AG04449 (cell line): ENCODE results near the gene ZBTB16.

Source experiments
- CTCF ChIA-PET: fragments of 350-600 bp; formaldehyde crosslinking; extraction: SDS; loops from one replicate; lab custom pipeline; 2021; ENCODE audit warnings: antibody characterized with exemption; lab: Yijun Ruan, JAX
- POLR2A ChIA-PET: fragments of 400-600, 350-600 bp; formaldehyde crosslinking; extraction: SDS; loops from one replicate; lab custom pipeline; 2020; ENCODE audit warnings: antibody characterized with exemption, inconsistent platforms; lab: Yijun Ruan, JAX
- DNase-seq: peaks from one replicate; pipeline ENCODE4 v3.0.0-alpha.2; 2010; ENCODE audit warnings: low read depth, low spot score
- H3K4me3 ChIP-seq: 2 replicates; pipeline ENCODE4 v1.5.1; 2011; ENCODE audit warnings: low read depth, mild to moderate bottlenecking, control low read depth, low read length
- CTCF ChIP-seq: IDR thresholded peaks from one replicate; pipeline ENCODE4 v1.5.1; 2011; ENCODE audit warnings: mild to moderate bottlenecking, moderate library complexity, low read length, control low read depth, inconsistent platforms; ENCODE audit not compliant: insufficient read depth; ENCODE audit errors: missing control alignments

Gene ZBTB16

GRCh38 chr11:114236829-114237228 lies 177.3 kb downstream of the ZBTB16 start:
- no peak overlapping the region for H3K4me3 ChIP-seq
- no peak for TF ChIP-seq CTCF
- DNase-seq = no peak
- ChIA-PET CTCF (interaction anchor here (1.1 kb wide), 1 partner anchor 24 kb away, joined by 3 read pairs; no protein-coding TSS in a partner anchor), POLR2A (no interaction called here)

- ChIA-PET POLR2A (no interaction called here), CTCF (interaction anchor here (1.1 kb wide), 1 partner anchor 23 kb away, joined by 3 read pairs; no protein-coding TSS in a partner anchor)
- H3K4me3 ChIP-seq = no peak overlapping the region
- DNase-seq = no peak
- no peak for TF ChIP-seq CTCF
Measured at GRCh38 chr11:114237321-114238280, 178.1 kb downstream of the ZBTB16 start.

- no peak for TF ChIP-seq CTCF
- DNase-seq = no peak
- CTCF ChIA-PET = no interaction called here
- POLR2A ChIA-PET = no interaction called here
- no peak overlapping the region for H3K4me3 ChIP-seq
Measured at GRCh38 chr11:114239753-114240161, 180.2 kb downstream of the ZBTB16 start.

- POLR2A ChIA-PET = no interaction called here
- DNase-seq = no peak
- no peak for TF ChIP-seq CTCF
- CTCF ChIA-PET = no interaction called here
- H3K4me3 ChIP-seq = no peak overlapping the region
Measured at GRCh38 chr11:114242032-114242431, 182.5 kb downstream of the ZBTB16 start.

GRCh38 chr11:114243461-114244372 lies 184.2 kb downstream of the ZBTB16 start:
- H3K4me3 ChIP-seq = no peak overlapping the region
- CTCF ChIA-PET = interaction anchor here (1.0 to 1.8 kb wide), 2 partner anchors 18 to 250 kb away, joined by 3 to 6 read pairs; no protein-coding TSS in a partner anchor
- DNase-seq = no peak
- no peak for TF ChIP-seq CTCF
- POLR2A ChIA-PET = no interaction called here
